ENCODE measurements around the gene C4orf50.

- TF ChIP-seq CTCF (IDR thresholded peaks at IDR 0.05) (no peak), POLR2A (IDR thresholded peaks at IDR 0.05) (no peak)
Measured at GRCh38 chr4:5956285-5957021, 61.8 kb downstream of the C4orf50 start.

All from heart left ventricle (tissue), 13 donors.